HG02759 (cell line): ENCODE measurements around the gene SPEN.

ENCODE experiments used
- ATAC-seq: cut with Tn5 transposase; IDR thresholded peaks from one replicate; pipeline ENCODE4 v1.9.1; 2021; ENCODE audit warnings: mild to moderate bottlenecking, moderate library complexity; ENCODE audit not compliant: unreplicated experiment

SPEN gene

DNA sequence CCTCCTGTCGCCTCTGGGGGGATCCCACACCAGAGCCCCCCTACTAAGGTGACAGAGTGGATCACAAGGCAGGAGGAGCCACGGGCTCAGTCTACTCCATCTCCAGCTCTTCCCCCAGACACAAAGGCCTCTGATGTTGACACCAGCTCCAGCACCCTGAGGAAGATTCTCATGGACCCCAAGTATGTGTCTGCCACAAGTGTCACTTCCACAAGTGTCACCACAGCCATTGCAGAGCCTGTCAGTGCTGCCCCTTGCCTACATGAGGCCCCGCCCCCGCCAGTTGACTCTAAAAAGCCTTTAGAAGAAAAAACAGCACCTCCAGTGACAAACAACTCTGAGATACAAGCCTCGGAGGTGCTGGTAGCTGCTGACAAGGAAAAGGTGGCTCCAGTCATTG is 86.2 kb downstream of the SPEN start:
- ATAC-seq, result no peak

DNA sequence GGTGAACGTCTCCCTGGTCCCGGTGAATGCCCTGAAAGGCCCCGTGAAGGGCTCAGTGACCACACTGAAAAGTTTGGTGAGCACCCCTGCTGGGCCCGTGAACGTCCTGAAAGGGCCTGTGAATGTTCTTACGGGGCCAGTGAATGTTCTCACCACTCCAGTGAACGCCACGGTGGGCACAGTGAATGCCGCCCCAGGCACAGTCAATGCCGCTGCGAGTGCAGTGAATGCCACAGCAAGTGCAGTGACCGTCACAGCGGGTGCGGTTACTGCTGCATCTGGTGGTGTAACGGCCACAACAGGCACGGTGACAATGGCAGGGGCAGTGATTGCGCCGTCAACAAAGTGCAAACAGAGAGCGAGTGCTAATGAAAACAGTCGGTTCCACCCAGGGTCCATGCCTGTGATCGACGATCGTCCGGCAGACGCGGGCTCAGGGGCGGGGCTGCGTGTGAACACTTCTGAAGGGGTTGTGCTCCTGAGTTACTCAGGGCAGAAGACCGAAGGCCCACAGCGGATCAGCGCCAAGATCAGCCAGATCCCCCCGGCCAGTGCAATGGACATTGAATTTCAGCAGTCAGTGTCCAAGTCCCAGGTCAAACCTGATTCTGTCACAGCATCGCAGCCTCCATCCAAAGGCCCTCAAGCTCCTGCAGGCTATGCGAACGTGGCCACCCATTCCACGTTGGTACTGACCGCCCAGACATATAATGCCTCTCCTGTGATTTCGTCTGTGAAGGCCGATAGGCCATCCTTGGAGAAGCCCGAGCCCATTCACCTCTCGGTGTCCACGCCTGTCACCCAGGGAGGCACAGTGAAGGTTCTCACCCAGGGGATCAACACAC is 86.9 kb downstream of the SPEN start:
- no peak for ATAC-seq

DNA sequence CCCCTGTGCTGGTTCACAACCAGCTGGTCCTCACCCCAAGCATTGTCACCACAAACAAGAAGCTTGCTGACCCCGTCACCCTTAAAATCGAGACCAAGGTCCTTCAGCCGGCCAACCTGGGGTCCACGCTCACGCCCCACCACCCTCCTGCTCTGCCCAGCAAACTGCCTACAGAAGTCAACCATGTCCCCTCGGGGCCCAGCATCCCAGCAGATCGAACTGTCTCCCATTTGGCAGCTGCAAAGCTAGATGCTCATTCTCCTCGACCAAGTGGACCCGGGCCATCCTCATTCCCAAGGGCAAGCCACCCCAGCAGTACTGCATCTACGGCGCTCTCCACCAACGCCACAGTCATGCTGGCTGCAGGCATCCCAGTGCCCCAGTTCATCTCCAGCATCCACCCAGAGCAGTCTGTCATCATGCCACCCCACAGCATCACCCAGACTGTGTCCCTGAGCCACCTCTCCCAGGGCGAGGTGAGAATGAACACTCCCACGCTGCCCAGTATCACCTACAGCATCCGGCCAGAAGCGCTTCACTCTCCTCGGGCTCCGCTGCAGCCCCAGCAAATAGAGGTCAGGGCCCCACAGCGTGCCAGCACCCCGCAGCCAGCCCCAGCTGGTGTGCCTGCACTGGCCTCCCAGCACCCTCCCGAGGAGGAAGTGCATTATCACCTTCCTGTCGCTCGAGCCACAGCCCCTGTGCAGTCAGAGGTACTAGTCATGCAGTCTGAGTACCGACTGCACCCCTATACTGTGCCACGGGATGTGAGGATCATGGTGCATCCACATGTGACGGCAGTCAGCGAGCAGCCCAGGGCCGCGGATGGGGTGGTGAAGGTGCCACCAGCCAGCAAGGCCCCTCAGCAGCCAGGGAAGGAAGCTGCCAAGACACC is 87.8 kb downstream of the SPEN start:
- no peak for ATAC-seq

DNA sequence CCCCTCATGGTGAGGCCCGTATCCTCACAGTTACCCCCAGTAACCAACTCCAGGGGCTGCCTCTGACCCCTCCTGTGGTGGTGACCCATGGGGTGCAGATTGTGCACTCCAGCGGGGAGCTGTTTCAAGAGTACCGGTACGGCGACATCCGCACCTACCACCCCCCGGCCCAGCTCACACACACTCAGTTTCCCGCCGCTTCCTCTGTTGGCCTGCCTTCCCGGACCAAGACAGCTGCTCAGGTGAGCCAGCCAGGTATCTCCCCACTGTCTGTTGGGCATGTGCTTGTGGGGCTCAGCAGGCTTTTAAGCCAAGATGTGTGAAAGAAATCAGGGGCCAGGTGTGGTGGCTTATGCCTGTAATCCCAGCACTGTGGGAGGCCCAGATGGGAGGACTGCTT is 88.5 kb downstream of the SPEN start:
- ATAC-seq, result no peak

DNA sequence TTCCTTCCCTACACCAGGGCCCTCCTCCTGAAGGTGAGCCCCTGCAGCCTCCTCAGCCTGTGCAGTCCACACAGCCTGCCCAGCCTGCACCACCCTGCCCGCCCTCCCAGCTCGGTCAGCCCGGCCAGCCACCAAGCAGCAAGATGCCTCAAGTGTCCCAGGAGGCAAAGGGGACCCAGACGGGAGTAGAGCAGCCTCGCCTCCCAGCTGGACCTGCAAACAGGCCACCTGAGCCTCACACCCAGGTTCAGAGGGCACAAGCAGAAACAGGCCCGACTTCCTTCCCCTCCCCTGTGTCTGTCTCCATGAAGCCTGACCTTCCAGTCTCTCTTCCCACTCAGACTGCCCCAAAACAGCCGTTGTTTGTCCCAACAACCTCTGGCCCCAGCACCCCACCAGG is 89.6 kb downstream of the SPEN start:
- no peak for ATAC-seq

DNA sequence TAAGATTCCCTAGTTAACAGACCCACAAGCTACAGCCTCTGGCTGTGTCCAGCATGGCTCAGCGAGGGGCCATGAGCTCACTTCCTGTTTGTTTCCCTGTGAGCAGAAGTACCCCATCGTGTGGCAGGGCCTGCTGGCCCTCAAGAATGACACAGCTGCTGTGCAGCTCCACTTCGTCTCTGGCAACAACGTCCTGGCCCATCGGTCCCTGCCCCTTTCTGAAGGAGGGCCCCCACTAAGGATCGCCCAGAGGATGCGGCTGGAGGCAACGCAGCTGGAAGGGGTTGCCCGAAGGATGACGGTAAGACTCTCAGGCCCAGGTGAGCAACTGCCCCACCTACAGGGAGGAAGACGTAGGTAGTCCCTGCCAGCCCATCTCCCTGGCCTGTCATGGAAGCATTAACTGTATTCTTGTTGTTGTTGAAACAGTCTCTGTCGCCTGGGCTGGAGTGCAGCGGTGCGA is 90.2 kb downstream of the SPEN start:
- no peak for ATAC-seq

DNA sequence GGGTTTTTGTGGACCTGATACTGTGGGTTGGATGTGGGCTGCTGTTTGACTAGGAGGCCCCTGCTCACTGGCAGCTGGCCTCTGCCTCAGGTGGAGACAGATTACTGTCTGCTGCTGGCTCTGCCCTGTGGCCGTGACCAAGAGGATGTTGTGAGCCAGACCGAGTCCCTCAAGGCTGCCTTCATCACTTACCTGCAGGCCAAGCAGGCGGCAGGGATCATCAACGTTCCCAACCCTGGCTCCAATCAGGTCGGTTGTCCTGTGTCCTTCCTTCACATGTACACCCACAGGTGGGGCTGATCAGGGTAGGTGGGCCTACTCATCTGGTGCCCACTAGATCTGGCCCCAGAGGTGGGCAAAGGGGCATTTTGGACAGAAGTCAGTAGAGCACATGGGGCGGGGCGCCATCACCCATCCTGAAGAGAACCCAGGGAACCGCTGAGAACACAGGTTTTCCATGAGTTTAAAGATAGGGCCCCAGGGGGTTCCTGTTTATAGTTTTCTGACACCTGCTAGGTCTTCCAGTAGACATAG is 91.2 kb downstream of the SPEN start:
- no peak for ATAC-seq

DNA sequence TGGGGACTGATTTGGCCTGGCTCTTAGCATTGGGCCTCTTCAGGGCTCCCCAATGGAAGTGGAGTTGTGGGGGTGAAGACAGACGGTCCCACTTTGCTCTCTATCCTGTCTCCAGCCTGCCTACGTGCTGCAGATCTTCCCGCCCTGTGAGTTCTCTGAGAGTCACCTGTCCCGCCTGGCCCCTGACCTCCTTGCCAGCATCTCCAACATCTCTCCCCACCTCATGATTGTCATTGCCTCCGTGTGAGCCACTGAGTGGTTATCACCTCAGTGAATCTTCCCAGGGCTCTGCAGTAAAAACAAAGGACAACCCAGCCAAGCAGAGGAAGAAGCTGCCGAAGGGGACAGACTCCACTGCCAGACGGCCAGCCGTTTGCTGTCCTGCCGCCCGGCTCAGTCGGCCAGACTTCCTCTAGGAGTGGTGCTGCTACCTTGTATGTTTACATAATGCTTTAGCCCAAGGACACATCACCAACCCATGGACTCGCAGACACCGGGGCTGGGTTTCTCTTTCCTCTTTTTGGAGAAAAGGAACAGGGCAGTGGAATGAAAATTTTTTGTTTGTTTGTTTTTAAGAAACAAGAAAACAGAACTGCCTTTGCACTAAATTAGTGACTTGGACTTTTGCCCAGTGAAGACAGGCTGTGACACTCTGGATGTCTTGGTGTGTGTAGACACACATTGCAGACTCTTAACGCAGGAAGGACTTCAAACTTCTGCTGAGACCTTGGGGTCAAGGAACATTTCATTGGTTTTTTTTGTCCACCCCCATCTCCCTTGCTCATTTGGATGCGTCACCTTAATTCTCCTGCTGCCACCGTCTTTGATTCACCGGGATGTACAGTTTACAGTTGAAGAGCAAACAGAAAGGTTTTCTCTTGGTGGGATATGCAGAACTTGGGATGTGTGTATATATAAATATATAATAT is 91.9 kb downstream of the SPEN start:
- ATAC-seq, result no peak

DNA sequence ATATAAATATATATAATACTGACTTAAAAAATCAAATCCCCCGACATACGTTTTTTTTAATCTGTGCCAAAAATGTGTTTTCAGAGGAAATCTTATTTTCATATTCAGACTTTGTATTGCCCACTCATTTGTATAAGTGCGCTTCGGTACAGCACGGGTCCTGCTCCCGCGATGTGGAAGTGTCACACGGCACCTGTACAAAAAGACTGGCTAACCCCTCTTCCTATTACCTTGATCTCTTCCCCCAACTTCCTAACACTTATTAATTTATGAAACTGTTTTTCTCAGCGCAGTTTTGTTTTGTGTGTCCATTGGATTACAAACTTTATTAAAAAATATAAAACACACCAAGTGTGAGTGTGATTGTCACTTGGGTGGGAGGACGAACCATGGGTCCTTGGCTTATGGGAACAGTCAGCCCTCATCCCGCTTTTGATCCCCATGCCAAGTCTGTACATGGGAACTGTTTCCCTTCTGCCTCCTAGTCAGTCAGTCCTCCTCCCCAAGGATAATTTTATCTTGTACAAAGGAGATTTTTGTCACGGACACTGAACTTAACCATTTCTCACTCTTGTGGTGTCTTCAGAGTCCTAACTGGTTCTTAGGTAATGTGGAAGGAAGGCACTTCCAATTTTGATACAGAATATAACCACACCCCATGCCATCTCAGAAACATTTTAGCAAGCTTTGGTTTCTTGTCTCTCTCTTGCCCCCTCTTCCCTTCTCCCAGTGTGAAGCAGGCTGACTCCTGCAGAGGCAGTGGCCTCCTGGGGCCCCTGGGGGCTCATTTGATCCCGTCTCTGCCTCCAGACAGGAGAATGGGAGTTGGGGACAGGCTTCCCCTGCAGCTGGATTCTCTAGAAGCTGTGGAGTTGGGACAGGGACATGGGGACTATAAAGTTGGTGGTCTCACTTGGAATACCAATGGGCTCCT is 92.9 kb downstream of the SPEN start:
- no peak for ATAC-seq

DNA sequence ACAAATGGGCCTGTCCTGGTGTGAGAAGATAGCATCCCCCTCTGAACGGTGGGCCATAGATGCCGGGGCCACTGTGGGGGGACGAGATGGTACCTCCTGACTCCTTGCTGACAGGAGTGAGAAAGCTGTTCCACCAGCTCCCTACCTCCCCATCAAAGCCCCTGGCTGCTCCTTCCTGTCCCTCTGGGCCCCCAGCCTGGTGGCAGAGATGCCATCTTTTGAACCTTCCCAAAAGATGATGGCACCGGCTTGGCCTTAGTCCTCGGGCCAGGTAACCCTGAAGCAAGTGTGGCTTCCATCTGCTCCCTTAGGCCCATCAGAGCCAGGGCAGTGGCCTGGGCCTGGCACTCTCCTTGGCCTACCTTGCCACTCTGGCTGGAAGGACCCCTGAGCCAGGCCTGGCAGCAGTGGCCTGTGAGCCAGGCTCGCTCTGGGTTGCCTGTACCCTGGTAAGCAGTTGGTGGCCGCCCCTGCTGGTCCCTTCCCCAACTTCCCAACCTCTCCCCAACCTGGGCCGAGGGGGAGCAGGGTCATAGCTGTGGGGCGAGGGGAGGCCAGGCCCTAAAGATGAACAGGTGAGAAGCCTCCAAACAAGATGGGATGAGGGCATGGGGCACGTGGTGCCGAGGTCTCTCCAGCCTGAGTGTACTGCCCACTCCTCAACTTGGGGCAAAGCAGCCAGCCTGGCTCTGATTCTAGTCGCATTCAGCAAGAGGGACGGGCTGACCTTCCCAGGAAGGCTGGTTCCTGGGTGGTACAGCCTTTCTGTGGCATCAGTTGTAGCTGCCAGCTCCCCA is 93.7 kb downstream of the SPEN start:
- ATAC-seq, result no peak

DNA sequence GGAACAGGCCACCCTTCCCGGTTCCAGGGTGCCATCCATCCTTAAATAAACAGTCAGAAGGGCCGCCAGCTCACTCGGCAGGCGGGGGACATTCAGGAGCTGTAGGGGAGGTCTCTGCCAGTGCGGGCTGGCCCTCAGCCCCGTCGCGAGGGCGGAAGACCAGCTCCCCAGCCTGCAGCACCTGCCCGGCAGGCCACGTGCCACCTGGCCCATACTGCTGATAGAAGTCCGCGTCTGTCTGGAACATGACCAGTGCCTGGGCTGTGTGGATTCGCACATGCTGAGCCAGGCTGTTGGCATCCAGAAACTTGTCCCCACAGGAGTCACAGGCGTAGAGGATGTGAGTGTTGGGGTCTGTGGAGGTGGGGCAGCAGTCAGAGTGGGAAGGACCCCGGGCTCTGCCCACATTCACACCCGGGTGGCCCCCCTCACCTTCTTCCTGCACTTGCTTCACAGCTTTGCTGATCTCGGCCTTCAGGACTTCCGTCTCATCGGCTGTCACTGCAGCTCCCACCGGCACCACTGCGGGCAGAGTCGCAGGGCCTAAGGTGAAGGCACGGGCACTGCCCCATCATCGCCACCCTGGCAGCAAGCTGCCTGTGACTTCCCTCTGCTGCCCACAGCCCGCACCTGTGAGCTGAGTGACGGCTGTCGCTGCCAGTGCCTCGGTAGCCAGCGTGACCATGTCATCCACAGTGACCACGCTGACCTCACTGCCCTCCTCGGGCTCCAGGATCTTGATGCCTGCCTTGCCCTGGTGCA is 94.6 kb downstream of the SPEN start:
- ATAC-seq, result no peak

DNA sequence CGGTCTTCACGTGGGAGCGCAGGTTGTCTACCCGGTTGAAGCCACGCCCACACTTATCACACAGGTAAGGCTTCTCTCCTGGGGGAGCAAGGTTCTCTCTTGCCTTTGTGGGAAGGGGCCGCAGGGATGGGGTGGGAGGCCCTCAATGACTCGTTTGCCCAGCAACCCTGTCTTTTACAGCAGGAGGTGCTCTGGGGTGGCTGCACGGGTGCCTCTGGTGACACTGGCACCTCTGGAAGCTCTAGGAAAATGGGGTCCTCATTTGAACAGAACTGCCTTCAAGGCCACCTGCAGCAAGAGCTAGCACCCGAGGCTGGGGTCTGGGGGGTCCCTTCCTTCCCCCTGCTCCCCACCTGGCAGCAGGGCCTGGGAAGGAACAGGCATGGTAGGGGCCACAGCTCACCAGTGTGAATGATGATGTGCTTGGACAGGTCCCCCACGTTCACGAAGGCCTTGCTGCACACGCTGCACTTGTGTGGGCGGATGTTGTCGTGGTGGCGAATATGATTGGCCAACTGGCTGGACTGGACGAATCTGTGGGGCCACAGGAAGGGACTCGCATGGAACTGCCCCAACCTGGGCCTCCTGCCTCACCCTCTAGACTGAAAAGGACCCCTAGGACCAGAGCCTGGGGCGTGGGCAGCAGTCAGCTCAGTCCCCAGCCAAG is 95.3 kb downstream of the SPEN start:
- no peak for ATAC-seq

DNA sequence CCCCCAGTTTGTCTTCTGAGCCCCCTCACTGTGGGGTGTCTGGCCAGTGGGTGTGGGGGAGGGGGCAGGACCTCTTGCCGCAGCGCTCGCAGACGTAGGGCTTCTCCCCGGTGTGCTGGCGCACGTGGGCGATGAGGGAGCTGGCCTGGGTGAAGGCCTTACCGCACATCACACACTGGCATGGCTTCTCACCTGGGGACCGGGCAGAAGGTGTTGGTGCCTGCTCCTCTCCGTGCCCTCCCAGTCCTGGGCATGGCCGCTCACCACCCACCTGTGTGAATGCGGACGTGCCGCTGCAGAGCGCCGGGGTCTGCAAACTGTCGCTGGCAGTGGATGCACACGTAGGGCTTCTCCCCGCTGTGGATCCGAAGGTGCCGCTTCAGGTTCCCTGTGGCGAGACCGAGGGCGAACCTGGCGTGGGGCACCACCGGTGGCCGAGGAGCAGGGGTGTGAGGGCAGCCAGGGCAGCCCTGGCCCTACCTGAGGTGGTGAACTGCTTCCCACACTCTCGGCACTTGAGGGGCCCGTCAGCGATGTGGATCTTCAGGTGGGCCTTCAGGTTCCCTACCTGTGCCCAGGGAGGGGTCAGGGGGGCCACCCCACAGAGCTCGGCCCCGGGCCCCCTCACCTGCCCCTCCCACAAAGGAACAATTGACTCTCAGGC is 96.0 kb downstream of the SPEN start:
- no peak for ATAC-seq

DNA sequence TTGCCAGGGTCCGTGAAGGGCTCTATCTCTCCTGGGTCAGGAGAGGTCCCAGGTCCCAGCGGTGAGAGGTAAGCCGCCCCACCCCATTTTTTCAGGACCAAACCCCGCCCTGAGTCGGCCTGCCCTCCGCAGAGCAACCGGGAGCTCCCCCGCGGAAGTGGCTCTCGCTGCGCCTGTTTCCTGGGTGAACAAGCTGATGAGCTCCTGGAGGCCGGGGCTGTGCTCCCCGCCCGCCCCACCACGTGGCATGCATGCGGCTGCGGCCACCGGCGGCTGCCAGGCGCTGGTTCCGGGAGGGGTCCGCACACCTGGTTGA is 96.4 kb downstream of the SPEN start:
- no peak for ATAC-seq

DNA sequence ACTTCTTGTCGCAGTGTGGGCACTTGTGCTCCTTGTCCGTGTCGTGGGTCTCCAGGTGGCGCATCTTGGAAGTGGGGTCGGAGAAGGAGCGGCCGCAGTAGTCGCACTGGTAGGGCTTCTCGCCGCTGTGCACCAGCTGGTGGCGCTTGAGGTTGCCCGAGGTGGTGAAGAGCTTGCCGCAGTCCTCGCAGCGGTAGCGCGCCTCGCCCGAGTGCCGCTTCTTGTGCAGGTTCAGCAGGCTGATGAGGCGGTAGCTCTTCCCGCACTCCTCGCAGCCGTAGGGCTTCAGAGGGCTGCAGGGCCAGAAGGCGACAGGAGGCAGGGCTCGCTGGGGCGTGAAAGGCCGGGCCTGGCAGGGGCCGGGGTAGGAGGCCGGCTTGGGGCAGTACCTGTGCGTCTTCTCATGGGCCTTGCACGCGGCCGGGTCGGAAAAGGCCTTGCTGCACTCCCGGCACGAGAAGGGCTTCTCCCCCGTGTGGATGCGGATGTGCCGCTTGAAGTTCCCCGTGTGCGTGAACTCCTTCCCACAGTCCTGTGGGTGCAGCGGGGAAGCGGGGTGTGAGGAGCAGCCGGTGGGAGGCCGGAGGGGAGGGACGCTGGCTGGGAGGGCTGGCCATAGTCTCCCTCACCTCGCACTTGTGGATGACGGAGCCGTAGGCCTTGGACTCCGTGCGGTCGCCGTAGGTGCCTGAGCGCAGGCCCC is 97.0 kb downstream of the SPEN start:
- no peak for ATAC-seq

DNA sequence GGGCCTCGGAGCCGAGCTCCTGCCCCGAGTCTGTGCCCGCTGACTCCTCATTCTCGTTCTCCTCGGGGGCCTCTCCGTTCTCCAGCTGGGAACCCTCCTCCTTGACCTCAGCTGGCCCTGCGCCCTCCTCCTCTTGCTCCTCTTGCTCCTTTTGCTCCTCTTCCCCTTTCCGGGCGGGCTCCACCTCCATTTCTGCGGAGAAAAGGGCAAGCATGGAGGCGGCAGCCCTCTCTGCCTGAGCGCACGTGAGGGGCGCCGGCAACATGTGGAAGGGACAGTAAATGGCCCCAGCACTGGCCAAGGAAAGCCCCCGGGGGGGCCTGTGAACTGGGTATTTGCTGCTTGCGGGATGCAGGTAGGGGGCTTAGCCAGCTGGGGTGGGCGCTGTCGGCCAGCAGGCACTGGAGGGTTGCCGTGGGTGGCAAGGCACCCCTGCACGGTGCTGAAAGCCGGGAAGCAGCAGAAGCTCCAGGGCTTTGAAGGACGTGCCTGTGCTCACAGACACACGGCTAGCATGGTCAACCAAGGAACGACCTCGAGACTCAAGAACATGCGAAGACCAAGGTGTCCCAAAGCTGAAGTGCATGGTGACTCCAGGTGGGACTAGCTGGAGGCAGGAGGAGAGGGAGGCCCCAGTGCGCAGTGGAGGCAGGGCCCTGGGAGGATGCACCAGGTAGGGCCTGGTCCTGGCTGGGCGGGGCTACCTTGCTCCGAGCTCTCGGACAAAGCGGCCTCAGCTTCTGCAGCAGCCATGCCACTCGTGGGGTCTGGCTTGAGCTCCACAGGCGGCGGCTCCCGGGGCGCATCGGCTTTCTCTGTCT is 97.7 kb downstream of the SPEN start:
- ATAC-seq, result no peak
